ENCODE data around the gene MEA1.

DNA sequence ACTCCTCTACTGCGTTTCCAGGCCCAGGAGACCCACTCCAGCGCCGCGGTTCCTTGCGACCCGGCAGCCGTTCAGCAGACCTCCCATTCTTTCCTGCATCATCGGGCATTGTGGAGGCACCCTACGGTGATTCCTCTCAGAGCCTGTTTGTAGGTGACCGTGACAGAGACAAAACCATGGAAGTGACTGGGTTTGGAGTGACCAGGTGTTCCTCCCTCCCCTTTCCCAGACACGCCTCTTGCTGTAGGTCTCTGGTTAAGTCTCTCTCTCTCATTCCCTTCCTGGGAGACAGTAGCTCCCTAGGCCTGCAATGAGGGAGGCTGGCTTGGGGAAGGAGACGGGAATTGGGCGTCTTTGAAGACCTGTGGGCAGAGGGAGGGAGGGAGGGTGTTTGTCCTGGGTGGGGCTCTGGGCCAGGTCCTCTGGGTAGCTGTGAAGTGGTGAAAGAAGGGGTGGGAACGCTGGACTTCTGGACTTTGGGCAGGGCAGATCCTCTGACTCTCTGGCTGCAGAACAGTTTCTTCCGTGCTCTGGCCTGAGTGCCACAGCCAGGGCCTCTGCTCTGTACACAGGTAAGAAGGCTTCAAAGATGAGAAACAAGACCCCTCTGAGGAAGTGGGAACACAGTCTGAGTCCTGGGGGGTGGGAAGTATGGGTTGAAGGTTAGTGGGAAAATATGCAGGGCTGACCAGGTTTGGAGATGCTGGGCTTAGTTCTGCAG is 46.4 kb upstream of the MEA1 start:
- TF ChIP-seq CTCF (IDR thresholded peaks at IDR 0.05; ENCODE audit: insufficient read depth, low read depth, low read length) (no peak), EZH2 (IDR thresholded peaks at IDR 0.05; ENCODE audit: insufficient read depth, low read length) (no peak)

Measured in astrocyte (in vitro differentiated cells and primary cell).